HEK293 (cell line): ENCODE data around the gene GAD1.

Experiments used
- CTCF ChIA-PET: fragments of 350-600 bp; formaldehyde crosslinking; extraction: SDS; loops from one replicate; lab custom pipeline; 2021; ENCODE audit warnings: antibody characterized with exemption; lab: Yijun Ruan, JAX
- POLR2A ChIA-PET: fragments of 300-600 bp; formaldehyde crosslinking; extraction: SDS; loops from one replicate; lab custom pipeline; 2020; ENCODE audit warnings: antibody characterized with exemption, inconsistent platforms; lab: Yijun Ruan, JAX
- H3K27ac ChIP-seq: fragments of 200-500 bp; sonication (Bioruptor generic); 2 replicates; pipeline ENCODE4 v1.5.1; 2014; ENCODE audit warnings: low read depth, low read length, control low read depth, inconsistent platforms; ENCODE audit errors: extremely low read depth
- H3K36me3 ChIP-seq, 2 experiments: fragments of 200-500 bp in 1 of 2; sonication (Bioruptor generic) in 1 of 2; 1 replicate in 1 of 2; 2 replicates in 1 of 2; pipeline ENCODE4 v1.5.1; 2014 to 2017; ENCODE audit warnings: inconsistent platforms in 2 of 2, low read length in 2 of 2; ENCODE audit not compliant: control insufficient read depth in 2 of 2, insufficient read depth in 1 of 2
- H3K4me1 ChIP-seq: fragments of 200-500 bp; sonication (Bioruptor generic); 2 replicates; pipeline ENCODE4 v1.5.1; 2014; ENCODE audit warnings: mild to moderate bottlenecking, low read length, inconsistent platforms; ENCODE audit not compliant: control insufficient read depth, insufficient read depth
- H3K4me3 ChIP-seq: 2 replicates; pipeline ENCODE4 v1.5.1; 2011; ENCODE audit warnings: low read depth, mild to moderate bottlenecking, control low read depth, low read length, moderate library complexity
- H3K9me3 ChIP-seq: fragments of 200-500 bp; sonication (Bioruptor generic); 2 replicates; pipeline ENCODE4 v1.5.1; 2014; ENCODE audit warnings: low read depth, low read length, inconsistent platforms; ENCODE audit not compliant: control insufficient read depth, insufficient read depth
- GLI2 ChIP-seq: fragments of 450-650 bp; formaldehyde crosslinking; IDR thresholded peaks from 2 replicates; pipeline ENCODE4; 2017; ENCODE audit warnings: missing biosample characterization, missing genetic modification characterization, low read depth, borderline replicate concordance
- HIC1 ChIP-seq: fragments of 450-650 bp; formaldehyde crosslinking; IDR thresholded peaks from 2 replicates; pipeline ENCODE4 v1.5.1; 2016; ENCODE audit warnings: missing biosample characterization, missing genetic modification characterization
- HOXC10 ChIP-seq: sonication (generic); formaldehyde crosslinking; IDR thresholded peaks from 2 replicates; pipeline ENCODE4 v1.8.1; 2023; ENCODE audit warnings: mild to moderate bottlenecking, missing genetic modification reagents
- IKZF3 ChIP-seq: fragments of 450-650 bp; IDR thresholded peaks from 2 replicates; pipeline ENCODE4 v1.5.0; 2018; ENCODE audit warnings: missing biosample characterization, mild to moderate bottlenecking, missing genetic modification characterization, moderate library complexity
- KLF9 ChIP-seq: fragments of 450-650 bp; formaldehyde crosslinking; IDR thresholded peaks from 2 replicates; pipeline ENCODE4 v1.5.1; 2016; ENCODE audit warnings: missing biosample characterization, missing genetic modification characterization, low read depth
- PRDM10 ChIP-seq: fragments of 450-650 bp; formaldehyde crosslinking; IDR thresholded peaks from 2 replicates; pipeline ENCODE4 v1.5.1; 2016; ENCODE audit warnings: missing biosample characterization, missing genetic modification characterization
- YY1 ChIP-seq: fragments of 450-650 bp; formaldehyde crosslinking; IDR thresholded peaks from 2 replicates; pipeline ENCODE4 v1.5.1; 2018; ENCODE audit warnings: missing biosample characterization, missing genetic modification characterization
- ZBTB17 ChIP-seq: fragments of 450-650 bp; formaldehyde crosslinking; IDR thresholded peaks from 2 replicates; pipeline ENCODE4 v1.5.1; 2016; ENCODE audit warnings: missing biosample characterization, missing genetic modification characterization
- ZBTB26 ChIP-seq: fragments of 450-650 bp; formaldehyde crosslinking; optimal IDR thresholded peaks from 2 replicates; pipeline ENCODE3; 2016; ENCODE audit warnings: missing biosample characterization, mild to moderate bottlenecking, missing genetic modification characterization
- ZBTB49 ChIP-seq: fragments of 450-650 bp; formaldehyde crosslinking; IDR thresholded peaks from 2 replicates; pipeline ENCODE4 v1.5.1; 2016; ENCODE audit warnings: missing biosample characterization, missing genetic modification characterization, low read depth
- ZBTB6 ChIP-seq: fragments of 450-650 bp; formaldehyde crosslinking; IDR thresholded peaks from 2 replicates; pipeline ENCODE4 v1.5.1; 2017; ENCODE audit warnings: missing biosample characterization, missing genetic modification characterization
- ZEB2 ChIP-seq: fragments of 450-650 bp; formaldehyde crosslinking; IDR thresholded peaks from 2 replicates; pipeline ENCODE4 v1.5.1; 2016; ENCODE audit warnings: missing biosample characterization, missing genetic modification characterization
- ZNF148 ChIP-seq: fragments of 450-650 bp; formaldehyde crosslinking; IDR thresholded peaks from 2 replicates; pipeline ENCODE4 v1.5.0; 2017; ENCODE audit warnings: missing biosample characterization, missing genetic modification characterization, borderline replicate concordance
- ZNF175 ChIP-seq: fragments of 450-650 bp; formaldehyde crosslinking; IDR thresholded peaks from 2 replicates; pipeline ENCODE4 v1.5.1; 2016; ENCODE audit warnings: missing biosample characterization, missing genetic modification characterization
- ZNF398 ChIP-seq: fragments of 450-650 bp; formaldehyde crosslinking; IDR thresholded peaks from 2 replicates; pipeline ENCODE4 v1.5.1; 2017; ENCODE audit warnings: missing biosample characterization, missing genetic modification characterization
- ZNF560 ChIP-seq: fragments of 450-650 bp; formaldehyde crosslinking; IDR thresholded peaks from 2 replicates; pipeline ENCODE4 v1.5.1; 2017; ENCODE audit warnings: missing biosample characterization, missing genetic modification characterization, borderline replicate concordance
- ZNF585B ChIP-seq: fragments of 450-650 bp; formaldehyde crosslinking; IDR thresholded peaks from 2 replicates; pipeline ENCODE4 v1.5.1; 2016; ENCODE audit warnings: missing biosample characterization, missing genetic modification characterization
- ZSCAN18 ChIP-seq: fragments of 450-650 bp; formaldehyde crosslinking; IDR thresholded peaks from 2 replicates; pipeline ENCODE4 v1.5.1; 2016; ENCODE audit warnings: missing biosample characterization, missing genetic modification characterization

The GAD1 gene

GRCh38 chr2:170840717-170841210, 24.1 kb downstream of the GAD1 start:
- Histone ChIP-seq H3K27ac (no peak overlapping the region), H3K4me1 (no peaks in the 10 kb centered on the region)
- POLR2A ChIA-PET = no interaction called here
- TF ChIP-seq PRDM10 (tag by site-specific recombination) = no peak
- TF ChIP-seq ZNF148 = no peak
- TF ChIP-seq KLF9 (tag by site-specific recombination) = no peak
- no peak for TF ChIP-seq ZNF585B (tag by site-specific recombination)
- TF ChIP-seq ZNF175 (tag by site-specific recombination) = no peak
- TF ChIP-seq HIC1 (tag by site-specific recombination) = no peak
- no peak for TF ChIP-seq ZNF560
- no peak for TF ChIP-seq YY1
- TF ChIP-seq ZEB2 (tag by site-specific recombination) = no peak
- TF ChIP-seq ZSCAN18 (tag by site-specific recombination) = no peak
- no peak for TF ChIP-seq ZBTB49 (tag by site-specific recombination)
- no peak for TF ChIP-seq GLI2 (tag by site-specific recombination)
- no peak for TF ChIP-seq IKZF3 (tag by site-specific recombination)
- TF ChIP-seq HOXC10 (CRISPR knock-in tag) = no peak
- no peak for TF ChIP-seq ZBTB6 (tag by site-specific recombination)
- no peak for TF ChIP-seq ZNF398 (tag by site-specific recombination)
- TF ChIP-seq ZBTB26 (tag by site-specific recombination) = no peak
- TF ChIP-seq ZBTB17 = no peak
- TF ChIP-seq, all 188 proteins: peak for 0
- Histone ChIP-seq H3K4me3 (no peak overlapping the region), H3K36me3 (peaks cover 19 to 25% of the 10 kb centered on the region in 2 experiments), H3K9me3 (no peaks in the 10 kb centered on the region)
- CTCF ChIA-PET = no interaction called here
